ENCODE measurements around the gene TSPAN12.

DNA sequence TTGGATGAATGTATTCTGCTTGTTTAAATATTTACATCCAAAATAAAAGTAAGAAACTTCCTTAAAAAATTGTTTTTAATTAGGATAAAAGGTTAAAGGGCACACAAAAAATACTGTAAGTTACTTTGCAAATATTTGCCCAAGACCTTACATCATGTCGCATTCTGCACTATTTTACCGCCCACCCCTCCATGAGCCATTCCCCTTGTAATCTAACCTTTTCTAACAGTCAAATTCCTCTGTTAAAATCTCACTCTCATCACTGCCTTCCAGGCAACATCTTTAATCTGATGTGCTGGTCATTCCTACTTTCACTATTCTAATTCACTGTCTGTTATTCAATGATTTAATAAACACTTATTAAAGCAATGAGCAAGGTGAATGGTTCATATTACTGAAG is 23.2 kb downstream of the TSPAN12 start:
- TF ChIP-seq, protein P1, sequence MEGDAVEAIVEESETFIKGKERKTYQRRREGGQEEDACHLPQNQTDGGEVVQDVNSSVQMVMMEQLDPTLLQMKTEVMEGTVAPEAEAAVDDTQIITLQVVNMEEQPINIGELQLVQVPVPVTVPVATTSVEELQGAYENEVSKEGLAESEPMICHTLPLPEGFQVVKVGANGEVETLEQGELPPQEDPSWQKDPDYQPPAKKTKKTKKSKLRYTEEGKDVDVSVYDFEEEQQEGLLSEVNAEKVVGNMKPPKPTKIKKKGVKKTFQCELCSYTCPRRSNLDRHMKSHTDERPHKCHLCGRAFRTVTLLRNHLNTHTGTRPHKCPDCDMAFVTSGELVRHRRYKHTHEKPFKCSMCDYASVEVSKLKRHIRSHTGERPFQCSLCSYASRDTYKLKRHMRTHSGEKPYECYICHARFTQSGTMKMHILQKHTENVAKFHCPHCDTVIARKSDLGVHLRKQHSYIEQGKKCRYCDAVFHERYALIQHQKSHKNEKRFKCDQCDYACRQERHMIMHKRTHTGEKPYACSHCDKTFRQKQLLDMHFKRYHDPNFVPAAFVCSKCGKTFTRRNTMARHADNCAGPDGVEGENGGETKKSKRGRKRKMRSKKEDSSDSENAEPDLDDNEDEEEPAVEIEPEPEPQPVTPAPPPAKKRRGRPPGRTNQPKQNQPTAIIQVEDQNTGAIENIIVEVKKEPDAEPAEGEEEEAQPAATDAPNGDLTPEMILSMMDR (optimal IDR thresholded peaks at IDR 0.05 in 1 of 3, IDR thresholded peaks at IDR 0.05 in 1 of 3, conservative IDR thresholded peaks at IDR 0.05 in 1 of 3; ENCODE audit: extremely low read depth in 1 of 3, insufficient read depth in 2 of 3, low read length in 3 of 3), result no peak
- TF ChIP-seq EZH2 (IDR thresholded peaks at IDR 0.05; ENCODE audit: low read length), result no peak
